ENCODE results near the gene KAT7.

The KAT7 gene

DNA sequence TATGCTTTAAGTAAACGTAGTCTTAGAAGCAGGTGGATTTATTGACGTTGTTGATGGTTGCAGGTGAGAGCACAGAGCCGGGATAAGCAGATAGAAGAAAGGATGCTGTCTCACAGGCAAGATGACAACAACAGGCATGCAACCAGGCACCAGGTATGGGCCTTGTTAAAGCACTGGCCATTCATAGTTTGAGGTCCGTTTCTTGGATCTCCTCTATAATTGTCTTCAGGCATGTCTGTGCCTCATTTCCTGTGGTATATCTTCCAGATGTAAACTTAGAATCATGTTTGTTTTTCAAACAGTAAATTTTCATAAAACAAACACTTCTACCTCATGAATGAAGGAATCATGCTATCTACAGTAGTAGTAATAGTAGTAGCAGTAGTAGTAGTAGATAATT, 20.6 kb downstream of the KAT7 start:
- DNase-seq (ENCODE audit: low read depth) = no peak

DNA sequence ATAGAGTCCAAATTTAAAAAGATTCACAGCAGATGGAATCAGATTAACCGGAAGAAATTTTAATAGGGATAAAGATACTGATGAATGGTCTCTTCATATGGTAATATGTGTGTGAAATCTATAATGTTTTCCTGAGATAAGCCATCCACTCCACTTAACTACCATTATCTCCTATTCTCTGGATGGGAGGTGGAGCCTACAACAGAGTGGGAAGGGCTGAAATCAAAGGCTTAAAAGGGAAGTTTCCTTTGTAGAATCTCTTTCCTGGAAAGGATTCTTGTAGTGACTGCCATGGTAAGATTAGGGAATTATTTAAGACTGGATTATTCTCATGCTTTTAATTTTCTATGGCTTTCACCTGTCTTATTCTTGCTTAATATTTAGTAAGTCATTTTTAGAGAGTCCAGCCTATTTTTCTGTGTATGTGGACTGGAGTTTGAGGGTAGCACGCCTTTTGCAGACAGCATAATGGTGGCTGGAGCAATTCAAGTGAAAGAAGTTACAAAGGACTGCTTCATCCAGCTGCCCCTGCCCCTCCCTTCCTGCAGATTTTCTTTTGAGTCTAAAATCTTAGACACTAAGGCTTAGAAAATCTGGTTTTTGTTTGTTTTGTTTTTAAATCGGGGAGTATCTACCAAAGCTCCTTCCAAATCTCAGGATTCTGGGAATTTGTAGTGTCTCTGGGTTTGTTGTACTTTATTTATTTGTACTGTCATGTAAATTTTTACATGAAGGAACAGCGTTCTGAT, 26.5 kb downstream of the KAT7 start:
- no peak for DNase-seq (ENCODE audit: low read depth)

DNA sequence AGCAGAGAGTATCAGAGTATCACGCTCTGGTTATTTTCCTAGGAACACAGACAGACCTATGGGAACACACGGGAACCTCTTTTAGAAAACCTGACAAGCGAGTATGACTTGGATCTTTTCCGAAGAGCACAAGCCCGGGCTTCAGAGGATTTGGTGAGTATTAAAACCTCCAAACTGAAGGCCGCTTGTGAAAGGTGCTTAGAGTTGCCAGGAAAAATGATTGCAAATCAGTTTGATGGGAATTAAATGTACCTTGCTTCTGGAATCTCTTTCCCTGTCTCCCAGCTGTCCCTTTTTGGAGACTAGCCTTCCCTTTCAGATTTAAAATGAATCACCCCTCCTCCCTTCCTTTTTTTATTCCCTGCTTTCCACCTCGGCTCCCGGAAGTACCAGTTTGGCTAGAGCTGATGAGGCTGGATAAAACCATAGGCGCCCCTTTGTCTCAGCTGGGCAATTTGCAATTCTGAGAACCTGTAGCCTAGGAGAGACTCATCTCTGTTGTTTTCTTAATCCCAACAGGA, 27.3 kb downstream of the KAT7 start:
- no peak for DNase-seq (ENCODE audit: low read depth)

DNA sequence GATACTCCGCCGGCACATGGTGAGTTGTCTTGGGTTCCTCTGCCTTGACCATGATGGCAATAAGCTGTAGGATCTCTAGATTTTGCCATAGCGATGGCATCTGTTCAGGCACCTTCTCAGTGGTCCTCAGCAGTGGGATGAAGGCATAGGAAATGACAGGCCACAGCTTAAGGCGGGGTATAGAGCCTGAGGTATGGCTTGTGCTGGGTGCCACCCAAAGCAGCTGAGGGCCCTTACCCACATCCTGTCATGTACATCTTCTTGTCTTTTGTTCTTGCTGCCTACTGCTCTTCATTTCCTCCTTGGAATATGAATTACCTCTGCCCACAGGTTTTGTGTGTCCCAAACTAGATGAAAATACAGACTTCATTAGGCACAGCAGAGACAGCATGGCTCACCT, 29.5 kb downstream of the KAT7 start:
- DNase-seq (ENCODE audit: low read depth) = no peak

GRCh38 chr17:49819138-49819537, 30.7 kb downstream of the KAT7 start:
- no peak for DNase-seq (ENCODE audit: low read depth)

GRCh38 chr17:49819651-49820050, 31.2 kb downstream of the KAT7 start:
- no peak for DNase-seq (ENCODE audit: low read depth)

DNA sequence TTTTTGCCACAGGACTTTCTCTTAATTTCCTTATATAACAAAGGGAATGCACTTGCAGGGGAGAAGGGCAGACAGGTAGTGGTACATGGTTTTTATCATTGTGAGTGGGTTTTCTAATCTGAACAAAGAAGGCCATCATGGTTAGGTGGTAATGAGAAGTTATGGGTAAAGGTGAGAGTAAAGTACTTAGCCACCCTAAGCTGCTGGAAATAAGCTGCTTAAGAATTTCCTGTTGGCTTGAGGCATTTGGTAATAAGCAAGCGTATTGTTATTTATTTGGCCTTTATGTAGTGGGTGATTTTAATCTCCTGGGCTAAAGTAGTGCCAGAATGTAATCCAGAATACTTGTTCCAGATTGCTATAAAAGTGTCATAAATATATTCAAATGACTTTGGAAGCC, 32.3 kb downstream of the KAT7 start:
- DNase-seq (ENCODE audit: low read depth) = no peak

GRCh38 chr17:49821466-49821865, 33.0 kb downstream of the KAT7 start:
- DNase-seq (ENCODE audit: low read depth) = no peak

DNA sequence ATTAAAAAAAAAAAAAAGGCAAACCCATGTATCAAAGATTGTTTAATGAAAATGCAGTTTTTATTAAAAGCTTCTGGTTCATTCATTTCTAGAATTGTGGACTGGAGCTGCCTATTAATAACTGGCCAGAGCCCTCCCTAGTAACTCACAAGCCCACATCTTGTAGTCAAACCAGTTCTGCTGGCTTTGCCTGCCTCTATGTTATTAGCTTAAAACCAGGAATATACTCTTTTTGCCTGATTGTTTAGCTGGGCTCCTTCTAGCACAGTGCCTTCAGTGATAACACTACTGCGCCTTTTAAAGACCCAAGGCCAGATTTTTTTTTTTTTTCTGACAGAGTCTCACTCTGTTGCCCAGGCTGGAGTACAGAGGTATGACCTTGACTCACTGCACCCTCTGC, 33.4 kb downstream of the KAT7 start:
- DNase-seq (ENCODE audit: low read depth) = no peak

- peak; percentile 82 for DNase-seq (ENCODE audit: low read depth)
These were observed 34.3 kb downstream of the KAT7 start for GRCh38 chr17:49822829-49823228.

- DNase-seq (ENCODE audit: low read depth) = no peak
These were observed 35.1 kb downstream of the KAT7 start for GRCh38 chr17:49823614-49824013.

GRCh38 chr17:49825645-49826044, 37.2 kb downstream of the KAT7 start:
- DNase-seq (ENCODE audit: low read depth) = no peak

DNA sequence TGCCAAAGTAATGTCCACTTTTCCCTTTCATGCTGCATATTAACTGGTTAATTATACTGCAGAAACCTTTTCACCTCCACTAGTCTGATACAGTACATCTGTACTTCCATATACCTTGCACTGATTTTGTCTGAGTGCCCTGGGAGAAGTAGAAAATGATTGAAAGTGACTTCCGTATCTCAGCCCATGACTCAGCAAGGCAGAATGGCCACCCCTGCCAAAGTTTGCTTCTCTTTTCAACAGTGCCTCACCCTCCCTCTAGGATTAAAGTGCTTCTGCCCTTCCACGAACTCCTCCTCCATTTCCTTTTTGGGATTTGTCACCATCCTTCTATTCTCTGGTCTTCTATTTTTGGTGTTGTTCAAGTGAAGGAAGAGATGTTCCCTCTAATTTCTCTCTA, 39.8 kb downstream of the KAT7 start:
- peak; percentile 20 for DNase-seq (ENCODE audit: low read depth)

- no peak for DNase-seq (ENCODE audit: low read depth)
These were observed 40.5 kb downstream of the KAT7 start for GRCh38 chr17:49829026-49829425.

DNA sequence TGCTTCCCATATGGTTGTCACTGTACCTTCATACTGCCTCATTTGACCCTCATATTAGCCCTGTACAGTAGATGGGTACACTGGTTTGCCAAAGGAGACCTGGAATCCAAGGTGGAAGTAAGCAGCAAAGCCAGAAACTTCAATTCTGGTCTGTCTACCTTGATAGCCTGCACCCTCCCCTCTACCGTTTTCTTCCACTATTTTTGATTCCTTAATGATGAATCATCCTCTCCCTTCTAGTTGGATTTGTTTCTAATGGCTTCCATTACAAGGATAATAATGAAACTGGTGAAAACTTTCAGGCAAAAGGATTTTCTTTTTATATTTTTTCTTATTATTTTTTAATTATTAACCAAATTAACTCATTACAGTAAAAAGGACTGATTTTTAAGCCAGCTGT, 42.1 kb downstream of the KAT7 start:
- no peak for DNase-seq (ENCODE audit: low read depth)

DNA sequence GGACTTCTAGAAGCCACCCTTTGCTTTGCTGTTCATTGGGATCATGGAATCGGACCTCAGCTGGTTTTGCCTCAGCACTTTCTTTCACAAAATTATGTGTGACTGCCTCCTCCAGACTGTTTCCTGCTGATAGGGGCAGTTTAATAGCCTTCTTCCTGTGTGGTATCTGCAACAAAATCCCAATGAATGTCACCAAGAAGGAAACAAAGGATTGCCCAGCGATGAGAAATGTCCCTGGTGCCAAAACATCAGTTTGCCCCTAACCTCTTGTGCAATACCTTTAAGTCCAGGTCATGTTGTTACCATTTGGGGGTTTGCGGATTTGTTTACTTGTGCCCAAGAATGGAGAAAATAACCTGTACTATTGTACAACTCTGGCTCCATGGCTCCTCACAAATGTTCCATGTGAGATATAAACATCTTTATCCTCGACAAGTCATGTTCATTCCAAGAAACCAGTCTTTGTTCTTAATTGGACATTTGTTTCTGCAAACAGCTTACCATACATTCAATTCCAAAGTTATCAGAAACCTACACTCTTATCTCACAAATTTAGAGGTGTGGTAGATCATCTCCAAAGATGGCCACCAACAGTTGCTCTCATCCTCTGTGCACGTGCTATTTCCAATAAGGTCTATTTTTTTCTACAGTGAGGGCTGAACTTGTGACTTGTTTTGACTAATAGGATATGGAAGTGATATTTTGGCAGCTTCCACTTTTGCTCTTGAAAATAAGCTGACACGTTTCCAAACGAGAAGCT, 44.5 kb downstream of the KAT7 start:
- DNase-seq (ENCODE audit: low read depth) = no peak

- DNase-seq (ENCODE audit: low read depth) = no peak
These were observed 45.8 kb downstream of the KAT7 start for GRCh38 chr17:49834118-49834743.

DNA sequence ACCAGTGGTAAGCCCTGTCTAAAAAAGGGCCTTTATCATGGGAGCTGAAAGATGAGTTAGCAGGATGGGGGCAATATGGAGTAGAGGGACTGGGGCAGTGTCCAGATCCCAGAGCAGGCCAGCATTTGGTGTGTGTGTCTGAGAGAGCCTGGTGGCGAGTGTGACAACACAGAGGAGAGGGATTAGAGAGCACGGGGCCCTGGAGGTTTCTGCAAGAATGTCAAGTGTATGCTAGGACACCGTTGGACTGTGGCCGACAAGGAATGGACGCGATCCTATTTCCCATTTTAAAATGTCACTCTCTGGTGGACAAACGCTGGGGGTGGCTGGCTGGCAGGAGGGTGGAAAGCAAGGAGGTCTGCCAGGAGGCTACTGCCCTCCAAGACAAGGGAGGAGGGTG, 47.0 kb downstream of the KAT7 start:
- no peak for DNase-seq (ENCODE audit: low read depth)

DNA sequence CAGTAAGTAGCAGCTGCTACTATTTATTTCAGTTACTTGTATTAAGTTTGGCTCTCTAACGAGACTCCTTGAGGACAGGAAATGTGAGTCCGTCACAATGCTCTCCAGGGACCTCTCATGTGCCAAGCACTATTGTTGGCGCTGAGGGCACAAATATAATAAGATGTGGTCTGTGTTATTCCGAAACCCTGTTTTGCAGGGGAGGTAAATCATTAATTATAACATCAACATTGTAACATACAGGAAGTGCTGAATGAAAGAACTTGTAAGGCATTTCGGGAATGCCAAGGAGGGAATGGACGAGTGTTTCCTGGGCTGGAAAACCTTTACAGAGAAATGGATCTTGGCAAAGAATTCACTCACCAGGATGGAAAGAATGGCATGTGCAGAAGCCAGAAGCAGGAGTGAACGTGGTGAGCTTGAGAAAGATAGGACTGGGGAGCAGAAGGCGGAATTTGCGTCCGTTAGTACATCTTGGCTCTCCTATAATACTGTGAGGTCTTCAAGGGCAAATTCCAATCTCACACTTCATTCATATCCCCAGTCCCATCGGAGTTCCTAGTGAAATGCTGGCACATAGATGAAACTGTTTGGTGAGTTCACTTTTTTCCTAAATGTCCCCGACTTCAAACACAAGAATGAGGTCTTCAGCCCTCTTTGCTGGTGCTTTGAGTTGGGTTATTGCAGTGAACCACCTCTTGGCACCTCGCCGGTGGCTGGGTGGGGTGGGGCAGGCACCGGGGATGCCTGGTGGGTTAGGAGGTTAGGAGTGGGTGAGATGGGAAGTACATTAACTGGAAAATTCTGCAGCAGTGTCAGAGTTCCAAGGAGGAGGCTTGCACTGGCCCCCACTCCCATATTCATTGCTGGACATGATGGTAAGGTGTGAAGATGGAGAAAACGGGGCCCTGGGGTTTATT, 47.9 kb downstream of the KAT7 start:
- peak; percentile 35 for DNase-seq (ENCODE audit: low read depth)

DNA sequence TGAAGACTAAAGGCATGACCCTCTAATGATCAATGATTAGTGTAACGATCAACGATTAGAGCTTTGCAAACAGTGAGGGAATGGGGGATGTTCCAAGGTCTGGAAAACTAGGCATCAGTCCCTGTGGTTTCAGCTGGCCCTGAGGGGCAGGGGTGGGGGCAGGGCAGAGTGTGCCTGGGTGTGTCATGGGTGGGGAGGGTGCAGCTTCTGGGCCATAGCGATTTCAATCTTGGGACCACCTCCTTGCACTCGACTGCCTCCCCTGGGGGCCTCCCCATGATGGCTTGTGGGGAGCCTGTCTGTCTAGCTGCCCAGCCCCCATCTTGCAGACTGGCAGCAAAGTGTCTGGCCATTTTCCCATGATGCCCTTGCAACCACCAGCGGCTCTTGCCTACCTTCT, 51.0 kb downstream of the KAT7 start:
- DNase-seq (ENCODE audit: low read depth) = no peak

GRCh38 chr17:49841548-49841947, 53.1 kb downstream of the KAT7 start:
- no peak for DNase-seq (ENCODE audit: low read depth)

DNA sequence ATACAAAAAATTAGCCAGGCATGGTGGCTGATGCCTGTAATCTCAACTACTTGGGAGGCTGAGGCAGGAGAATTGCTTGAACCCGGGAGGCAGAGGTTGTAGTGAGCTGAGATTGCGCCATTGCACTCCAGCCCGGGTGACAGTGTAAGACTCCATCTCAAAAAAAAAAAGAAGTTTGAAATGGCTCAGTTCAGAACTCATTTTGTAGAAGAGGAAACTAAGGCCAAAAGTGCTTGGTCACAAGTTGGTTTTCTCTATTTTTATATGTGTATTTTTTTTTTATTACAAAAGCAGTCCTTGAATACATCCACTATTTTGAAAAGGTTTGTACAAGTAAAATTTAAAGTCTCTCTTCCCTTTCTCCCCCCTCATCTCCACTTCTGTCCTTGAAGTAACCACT, 53.9 kb downstream of the KAT7 start:
- DNase-seq (ENCODE audit: low read depth) = no peak

All from fibroblast of gingiva (primary cell).